T-helper 1 cell treated with Interleukin-12 subunit alpha and Interleukin-12 subunit beta and Interleukin-4 antibody, amounts not matched to agents 30 ng/mL and 1 ng/mL, for 36 hours (primary cell): ENCODE data around the gene NEU4. TPM values are rescaled to one million over a fixed set of nuclear protein-coding genes. Genes with fewer than 3 reads are reported as not detected.
"Not testable (repeated sequence)": the region's sequence is repeated elsewhere in the genome, so short reads cannot be mapped to it uniquely, and the experiment has no call there.

Experiments
- intact Hi-C: fragments of 100-400 bp; cut with micrococcal nuclease; formaldehyde crosslinking; loops from one replicate; pipeline ENCODE4 v1.15.1; 2024
- total RNA-seq: library from RNA; stranded (reverse); gene quantifications from 2 replicates; pipeline ENCODE4 v1.2.3, GENCODE V29; 2022

Gene NEU4, protein sequence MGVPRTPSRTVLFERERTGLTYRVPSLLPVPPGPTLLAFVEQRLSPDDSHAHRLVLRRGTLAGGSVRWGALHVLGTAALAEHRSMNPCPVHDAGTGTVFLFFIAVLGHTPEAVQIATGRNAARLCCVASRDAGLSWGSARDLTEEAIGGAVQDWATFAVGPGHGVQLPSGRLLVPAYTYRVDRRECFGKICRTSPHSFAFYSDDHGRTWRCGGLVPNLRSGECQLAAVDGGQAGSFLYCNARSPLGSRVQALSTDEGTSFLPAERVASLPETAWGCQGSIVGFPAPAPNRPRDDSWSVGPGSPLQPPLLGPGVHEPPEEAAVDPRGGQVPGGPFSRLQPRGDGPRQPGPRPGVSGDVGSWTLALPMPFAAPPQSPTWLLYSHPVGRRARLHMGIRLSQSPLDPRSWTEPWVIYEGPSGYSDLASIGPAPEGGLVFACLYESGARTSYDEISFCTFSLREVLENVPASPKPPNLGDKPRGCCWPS
- total RNA-seq: 0.29 TPM in 1 of 2 replicates, not detected in the other

DNA sequence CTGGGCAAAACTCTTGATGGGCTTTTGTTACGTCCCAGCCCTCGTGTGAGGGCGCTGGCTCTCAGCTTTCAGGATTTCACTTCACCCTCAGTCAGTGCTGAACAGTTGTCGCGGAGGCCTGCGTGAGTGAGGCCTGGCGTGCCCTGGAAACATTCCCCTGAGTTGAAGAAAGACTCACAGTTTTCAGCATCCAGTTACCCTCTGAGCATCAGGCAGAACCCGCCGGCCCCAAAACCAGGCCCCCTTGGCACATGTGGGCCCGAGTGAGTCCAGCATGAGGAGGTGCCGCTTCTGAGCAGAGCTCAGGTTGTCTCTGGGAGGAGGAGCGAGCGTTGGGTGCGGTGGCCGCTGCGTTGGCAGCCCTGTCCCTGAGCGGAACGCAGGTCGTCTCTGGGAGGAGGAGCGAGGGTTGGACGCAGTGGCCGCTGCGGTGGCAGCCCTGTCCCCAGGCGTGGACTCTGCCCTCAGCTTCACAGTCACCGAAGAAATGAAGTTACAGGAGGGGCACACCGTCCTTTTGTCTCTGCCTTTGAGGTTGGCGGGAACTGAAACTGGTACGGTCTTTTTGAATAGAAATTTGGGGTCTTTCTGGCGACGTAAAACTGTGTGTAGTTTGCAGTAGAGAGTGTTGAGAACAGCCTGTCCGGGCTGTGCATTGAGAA lies at the start of gene NEU4:
TSS of gene NEU4 (plus strand) at position 473 of the 662 bp plus-strand sequence. CDS start 5,292 bp downstream, outside the sequence.
- intact Hi-C loops: no loop called here

DNA sequence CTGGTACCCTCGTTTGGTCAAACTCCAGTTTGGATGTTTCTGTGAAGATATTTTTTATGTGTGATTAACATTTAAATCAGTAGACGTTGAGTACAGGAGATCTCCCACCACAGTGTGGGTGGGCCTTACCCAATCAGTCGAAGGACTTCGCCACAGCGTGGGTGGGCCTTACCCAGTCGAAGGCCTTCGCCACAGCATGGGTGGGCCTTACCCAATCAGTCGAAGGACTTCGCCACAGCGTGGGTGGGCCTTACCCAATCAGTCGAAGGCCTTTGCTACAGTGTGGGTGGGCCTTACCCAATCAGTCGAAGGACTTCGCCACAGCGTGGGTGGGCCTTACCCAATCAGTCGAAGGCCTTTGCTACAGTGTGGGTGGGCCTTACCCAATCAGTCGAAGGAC lies 49.1 kb upstream of the NEU4 start:
- intact Hi-C loops: not testable (repeated sequence)

DNA sequence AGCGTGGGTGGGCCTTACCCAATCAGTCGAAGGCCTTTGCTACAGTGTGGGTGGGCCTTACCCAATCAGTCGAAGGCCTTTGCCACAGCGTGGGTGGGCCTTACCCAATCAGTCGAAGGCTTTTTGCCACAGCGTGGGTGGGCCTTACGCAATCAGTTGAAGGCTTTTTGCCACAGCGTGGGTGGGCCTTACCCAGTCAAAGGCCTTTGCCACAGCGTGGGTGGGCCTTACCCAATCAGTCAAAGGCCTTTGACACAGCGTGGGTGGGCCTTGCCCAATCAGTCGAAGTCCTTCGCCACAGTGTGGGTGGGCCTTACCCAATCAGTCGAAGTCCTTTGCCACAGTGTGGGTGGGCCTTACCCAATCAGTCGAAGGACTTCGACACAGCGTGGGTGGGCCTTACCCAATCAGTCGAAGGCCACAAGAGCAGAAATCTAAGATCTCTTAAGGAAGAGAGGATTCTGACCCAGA lies 48.7 kb upstream of the NEU4 start:
- intact Hi-C loops: no loop called here

DNA sequence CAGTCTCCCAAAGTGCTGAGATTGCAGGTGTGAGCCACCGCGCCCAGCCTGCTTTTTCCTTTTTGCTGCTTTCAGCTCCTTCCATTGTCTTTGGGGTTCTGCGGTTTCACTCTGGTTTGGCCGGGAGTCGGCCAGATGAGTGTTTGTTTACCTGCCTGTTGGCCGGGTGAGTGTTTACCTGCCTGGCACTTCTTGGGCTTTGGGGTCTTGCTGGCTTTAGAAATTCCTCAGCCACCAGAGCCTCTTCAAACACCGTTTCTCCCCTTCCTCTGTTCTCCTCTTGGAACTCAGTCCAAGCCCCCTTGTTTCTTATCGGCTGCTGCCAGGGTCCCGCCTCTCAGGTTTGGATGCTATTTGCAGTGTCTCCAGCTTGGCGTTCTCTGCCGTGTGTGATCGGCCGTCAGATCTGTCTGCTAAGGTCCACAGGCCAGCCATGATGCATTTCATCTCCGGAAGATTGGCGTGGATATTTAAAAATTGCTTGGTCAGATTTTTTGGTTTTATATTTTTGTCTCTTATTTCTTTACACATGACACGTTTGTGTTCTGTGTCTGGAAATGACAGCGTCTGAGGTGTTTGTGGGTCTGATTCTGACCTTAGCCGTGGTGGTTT lies 46.6 kb upstream of the NEU4 start:
- intact Hi-C loops: no loop called here

DNA sequence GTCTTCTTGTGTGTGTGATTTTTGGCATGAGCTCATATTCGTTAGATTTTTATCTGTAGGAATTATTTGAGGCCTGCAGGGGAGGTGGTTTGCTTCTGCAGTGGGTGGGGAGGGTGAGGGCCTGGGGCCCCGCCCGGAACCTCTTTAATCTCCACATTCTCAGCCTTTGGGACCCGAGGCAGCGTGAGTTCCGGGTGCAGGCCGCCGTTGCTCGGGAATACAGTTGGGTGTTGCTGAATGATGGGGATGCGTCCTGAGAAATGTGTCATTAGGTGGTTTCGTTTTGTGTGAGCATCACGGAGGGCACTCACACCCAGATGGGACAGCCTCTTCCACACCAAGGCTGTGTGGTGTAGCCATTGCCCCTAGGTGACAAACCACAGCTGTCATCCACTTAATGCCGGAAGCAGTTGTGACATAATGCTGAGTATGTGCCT lies 46.0 kb upstream of the NEU4 start:
- intact Hi-C loops: no loop called here

DNA sequence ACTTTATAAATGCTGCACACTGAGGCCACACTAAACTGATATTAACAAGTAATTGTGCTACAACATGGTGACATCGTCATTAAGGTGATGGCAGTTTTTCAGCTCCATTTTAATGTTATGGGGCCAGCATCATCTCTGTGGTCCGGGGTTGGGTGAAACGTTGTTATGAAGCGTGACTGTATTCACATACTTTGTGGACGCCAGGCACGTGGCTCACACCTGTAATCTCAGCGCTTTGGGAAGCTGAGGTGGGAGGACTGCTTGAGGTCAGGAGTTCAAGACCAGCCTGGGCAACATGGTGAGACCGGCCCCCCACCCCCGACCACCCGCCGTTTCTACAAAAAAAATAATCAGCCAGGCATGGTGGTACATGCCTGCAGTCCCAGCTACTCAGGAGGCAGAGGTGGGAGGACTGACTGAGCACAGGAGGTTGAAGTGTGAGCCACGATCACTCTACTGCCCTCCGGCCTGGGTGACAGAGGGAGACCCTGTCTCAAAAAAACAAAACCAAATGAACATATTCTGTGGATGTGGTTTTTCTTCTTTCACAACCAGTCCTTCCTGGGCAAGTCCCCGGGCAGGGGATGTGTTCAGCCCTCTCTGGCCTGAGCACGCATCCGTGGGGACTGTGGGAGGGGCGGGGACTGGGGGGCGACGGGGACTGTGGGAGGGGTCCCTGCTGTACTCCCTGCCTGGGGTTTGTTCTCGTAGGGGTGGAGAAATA lies 45.3 kb upstream of the NEU4 start:
- intact Hi-C loops: no loop called here

DNA sequence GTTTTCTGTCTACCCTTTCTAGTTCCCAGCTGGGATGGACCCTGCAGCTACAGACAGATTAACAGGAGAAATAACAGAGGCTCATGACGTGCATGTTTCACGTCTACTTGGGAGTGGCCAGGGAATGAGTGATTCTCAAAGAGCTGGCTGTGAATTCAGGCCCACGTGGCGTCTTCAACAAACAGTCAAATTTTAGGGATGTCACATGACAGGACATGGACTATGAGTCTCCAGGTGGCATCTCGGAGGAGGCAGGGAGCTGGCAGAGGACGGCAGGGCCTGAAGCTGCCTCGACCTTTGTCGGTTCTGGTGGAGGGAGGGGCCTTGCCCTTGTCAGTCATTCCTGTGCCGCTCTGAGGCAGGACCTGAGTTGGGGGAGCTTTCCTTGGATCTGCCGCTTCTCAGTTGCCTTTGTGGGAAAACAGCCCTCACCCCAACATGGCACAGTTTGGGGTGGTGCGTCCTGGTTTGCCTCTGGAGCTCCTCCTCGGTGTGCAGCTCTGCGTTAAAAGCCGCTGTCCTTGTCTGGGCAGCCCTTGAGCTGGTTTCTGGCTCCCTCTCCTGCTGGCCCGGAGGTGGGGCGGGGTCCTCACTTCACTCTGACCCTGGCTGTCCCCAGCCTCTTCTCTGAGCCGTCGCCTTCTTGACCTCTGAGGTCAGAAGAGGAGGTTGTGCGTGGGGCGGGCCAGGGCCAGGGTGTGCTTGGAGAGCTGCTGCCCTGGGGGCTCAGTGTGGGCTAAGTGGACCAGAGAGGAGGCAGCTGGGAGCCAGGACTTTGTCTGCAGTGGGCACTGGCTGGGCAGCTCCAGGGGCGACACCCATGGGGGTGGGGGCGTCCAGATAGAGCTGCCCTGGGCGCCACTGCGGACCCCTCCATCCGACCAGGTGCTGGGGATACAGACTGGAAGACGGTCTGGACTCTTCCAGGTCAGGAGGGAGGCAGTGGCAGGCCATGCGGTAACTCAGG lies 44.4 kb upstream of the NEU4 start:
- intact Hi-C loops: no loop called here

DNA sequence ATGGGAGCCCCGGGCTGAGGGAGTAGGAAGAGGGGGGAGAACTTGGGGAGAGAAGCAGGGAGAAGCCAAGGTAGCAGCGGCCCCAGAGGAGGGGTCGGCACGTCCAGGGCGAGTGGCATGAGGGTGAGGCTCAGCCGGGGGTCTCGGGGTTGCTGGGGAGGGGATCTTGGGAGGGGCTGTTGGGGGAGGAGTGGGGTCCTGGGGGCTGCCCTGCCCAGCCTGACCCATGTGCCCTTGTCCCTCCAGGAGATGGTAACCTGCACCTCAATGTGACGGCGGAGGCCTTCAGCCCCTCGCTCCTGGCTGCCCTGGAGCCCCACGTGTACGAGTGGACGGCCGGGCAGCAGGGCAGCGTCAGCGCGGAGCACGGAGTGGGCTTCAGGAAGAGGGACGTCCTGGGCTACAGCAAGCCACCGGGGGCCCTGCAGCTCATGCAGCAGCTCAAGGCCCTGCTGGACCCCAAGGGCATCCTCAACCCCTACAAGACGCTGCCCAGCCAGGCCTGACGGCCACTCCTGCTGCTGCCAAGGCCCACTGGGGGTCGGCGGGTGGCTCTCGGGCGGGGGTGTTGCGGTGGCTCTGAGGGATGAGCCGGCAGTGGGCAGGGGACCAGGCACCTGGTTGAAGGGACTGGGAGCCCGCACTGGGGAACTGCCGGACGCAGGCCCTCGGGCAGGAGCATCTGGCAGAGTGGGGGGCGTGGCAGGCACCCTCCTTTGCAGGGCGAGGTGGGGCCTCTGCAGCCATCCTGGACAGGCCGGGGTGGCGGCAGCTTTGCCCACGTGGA lies 41.3 kb upstream of the NEU4 start:
- intact Hi-C loops: no loop called here

DNA sequence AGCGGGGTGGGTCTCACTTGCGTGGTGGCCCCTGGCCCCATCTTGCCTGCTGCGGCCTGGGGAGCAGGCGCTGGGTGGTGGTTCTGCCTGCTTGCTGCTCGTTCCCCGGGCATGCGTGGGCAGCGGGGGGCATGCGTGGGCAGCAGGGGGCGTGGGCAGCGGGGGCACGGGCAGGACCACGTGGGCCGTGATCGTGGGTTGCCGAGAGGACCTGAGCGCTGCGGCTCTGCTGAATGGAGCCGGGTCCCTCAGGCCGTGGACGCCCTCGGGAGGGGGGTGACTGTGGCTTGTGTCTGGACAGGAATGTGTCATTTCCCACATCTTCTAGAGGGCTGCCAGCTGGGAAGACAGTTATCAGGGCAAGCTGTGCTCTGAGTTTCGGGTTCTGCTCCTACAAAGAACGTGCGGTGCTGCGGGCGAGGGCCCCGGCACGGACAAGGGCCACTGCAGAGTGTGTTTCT lies 40.7 kb upstream of the NEU4 start:
- intact Hi-C loops: no loop called here

DNA sequence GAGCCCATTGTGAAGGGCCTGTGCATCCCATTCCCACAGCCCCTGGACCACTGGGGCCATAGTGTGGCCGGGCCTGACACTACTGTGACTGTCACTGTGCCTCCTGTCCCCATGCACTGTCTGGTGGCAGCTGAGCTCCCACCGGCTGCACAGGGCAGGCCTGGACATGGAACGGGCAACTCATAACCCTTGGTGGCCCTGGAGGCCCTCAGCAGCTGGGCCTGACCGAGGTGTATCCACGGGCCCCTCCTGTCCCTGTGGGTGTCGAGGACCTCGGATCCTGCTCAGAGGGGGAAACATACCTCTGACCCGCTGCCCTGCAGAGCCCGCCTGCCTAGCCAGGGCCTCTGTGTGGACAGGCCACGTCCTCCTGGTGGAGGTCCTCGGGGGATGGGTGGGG lies 40.1 kb upstream of the NEU4 start:
- intact Hi-C loops: no loop called here

DNA sequence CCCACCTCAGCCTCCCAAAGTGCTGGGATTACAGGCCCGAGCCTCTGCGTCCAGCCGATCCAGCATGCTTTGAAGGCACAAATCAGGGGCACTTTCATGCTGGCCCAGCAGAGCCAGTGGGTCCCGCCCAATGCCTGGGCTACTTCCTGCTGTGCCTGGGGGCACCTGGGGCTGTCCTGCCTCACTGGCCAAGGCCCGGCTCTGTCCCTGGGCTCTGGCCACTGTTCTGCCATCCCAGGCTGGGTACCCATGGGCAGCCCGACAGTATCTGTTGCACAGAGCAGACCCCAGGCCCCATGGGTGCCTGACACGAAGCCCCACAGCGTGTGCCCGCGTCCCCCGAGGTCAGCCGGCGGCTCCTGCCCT lies 39.2 kb upstream of the NEU4 start:
- intact Hi-C loops: no loop called here

DNA sequence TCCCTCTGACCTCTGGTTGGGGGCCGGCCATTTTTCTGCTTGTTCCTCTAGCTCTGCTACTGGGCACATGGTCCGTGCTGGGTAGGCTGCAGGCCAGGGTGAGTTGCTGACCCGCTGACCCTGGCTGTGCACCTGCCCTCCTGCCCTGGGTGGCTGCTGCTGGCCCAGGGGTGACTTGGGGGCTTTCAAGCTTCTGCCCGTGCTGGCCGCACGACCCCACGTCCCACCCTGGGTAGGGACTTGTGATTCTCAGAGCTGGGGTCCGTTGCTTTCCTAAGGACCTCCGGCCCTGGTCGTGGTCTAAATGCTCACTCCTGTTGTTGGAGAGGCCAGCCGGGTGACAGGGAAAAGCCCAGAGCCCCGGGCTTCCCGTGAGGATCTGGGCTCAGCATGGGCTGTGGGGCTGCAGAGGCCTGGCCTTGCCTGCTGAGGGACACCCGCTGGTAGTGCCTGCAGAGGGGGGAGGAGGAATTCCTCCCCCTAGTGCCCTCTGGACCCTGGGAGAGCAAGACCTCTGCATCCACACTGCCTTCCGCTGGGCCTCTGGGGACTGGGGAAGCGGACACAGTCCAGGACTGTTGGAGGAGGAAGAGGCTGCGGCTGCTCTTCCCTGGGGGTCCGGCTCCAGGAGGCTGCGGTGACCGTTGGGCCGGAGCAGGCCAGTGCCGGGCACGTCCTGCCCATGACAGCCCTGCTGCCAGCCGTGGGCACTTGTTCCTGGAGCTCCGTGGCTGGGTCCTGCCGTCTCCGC lies 38.6 kb upstream of the NEU4 start:
- intact Hi-C loops: no loop called here

DNA sequence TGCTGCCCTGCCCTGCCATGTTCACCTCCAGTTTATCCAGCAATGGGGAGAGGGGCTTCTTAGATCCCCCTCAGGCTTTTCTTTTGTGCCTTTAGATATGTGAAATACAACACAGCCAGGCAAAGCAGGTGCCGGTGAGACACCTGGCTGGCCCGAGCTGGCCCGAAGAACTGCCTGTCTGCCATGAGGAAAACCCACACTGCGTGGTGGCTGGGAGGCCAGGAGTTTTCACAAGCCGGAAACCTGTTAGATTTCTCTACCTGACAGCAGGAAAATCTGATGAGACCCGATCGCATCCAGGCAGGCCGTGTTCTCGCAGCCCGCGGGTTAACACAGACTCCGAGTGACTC lies 38.1 kb upstream of the NEU4 start:
- intact Hi-C loops: no loop called here

DNA sequence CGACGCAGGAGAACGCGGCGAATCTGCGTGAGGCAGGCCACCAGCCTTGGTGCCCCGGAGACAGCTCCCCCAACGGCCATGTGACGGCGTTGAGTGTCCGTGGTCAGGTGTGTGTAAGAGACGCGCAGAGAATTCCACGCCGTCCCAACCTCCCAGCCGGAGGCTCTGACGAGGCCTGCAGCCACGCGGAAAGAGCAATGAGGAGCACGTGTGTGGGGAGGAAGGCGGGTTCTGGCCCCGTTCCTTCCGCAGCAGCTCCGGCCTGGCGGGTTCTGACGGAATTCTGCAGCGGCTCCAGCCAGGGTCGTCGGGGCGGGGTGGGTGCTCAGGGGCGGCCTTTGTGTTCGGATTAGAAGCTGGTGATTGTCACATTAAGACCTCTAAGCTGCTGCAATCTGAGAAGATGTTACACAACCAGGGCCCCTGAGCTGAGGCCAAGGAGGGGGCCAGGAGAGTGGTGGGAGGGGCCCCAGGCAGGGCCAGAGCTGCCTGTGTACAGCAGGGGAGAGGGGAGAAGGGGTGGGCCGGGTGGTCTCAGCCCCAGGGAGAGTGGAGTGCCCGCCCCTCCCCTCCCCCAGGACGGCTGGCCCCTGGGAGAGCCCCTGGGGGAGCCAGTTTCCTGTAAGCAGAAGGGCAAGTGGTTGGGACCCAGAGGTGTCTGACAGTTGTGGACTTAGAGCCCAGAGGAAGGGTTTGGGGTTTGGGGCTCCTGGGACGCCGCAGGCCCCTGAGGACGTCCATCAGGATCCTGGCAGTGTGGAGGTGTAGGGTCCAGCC lies 37.5 kb upstream of the NEU4 start:
- intact Hi-C loops: no loop called here

DNA sequence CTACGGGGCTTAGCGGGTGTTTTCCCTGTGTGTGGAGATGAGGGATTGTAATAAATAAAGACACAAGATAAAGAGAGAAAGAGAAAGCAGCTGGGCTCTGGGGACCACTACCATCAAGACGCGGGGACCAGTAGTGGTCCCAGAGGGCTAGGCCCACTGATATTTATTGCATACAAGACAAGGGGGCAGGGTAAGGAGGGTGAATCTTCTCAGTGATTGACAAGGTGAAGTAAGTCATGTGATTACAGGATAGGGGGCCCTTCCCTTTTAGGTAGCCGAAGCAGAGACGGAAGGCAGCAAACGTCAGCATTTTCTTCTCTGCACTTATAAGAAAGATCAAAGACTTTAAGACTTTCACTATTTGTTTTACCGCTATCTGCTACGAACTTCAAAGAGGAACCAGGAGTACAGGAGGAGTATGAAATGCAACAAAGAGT lies 36.9 kb upstream of the NEU4 start:
- intact Hi-C loops: no loop called here

DNA sequence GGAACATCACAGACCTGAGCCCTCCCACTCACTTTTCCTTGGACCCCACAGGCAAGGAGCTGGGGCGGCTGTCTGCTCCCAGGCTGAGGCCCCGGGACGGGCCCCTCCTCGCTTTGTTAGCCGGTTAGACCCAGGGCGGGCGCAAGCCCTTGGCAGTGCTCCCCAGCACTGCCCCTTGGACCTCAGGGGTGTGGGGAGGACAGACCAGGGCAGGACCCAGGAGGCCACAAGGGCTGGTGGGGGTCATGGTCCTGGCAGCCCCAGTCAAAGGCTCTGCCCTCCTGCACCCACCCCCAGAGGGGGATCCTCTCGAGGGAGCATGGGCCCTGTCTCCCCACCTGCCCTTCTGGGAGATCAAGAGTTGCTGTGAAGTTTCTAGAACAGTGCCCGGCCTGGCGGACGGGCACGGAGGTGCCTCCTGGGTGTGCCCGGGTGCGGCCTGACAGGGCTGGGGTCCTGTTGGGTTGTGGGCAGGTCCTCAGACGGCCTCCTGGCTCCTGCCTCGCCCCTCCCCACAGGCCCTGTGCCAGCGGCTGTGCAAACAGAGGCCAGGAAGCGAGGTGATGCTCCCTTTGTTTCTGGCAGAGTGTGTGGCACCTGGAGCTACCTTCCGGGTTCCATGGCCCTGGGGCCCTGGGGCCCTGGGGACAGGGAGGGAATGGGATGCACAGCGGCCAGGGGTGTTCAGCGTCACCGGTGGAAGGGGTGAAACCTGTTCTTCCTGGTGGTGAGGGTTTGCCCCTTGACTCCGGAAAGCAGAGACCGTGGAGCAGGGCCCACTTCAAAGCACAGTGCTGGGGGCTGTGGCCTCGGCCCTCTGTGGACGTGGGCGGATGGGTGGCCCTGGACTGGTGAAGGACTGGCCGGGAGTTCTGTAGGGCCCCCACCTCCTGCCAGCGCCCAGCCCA lies 35.2 kb upstream of the NEU4 start:
- intact Hi-C loops: no loop called here
